WI38 (cell line): ENCODE measurements around the gene HDAC4.

Source experiments
- H3K4me3 ChIP-seq: 2 replicates; pipeline ENCODE4 v1.5.1; 2011; ENCODE audit warnings: low read depth, mild to moderate bottlenecking, control low read depth, low read length
- TF ChIP-seq, protein P1 (sequence below): IDR thresholded peaks from 2 replicates; pipeline ENCODE4 v1.5.1; 2012; ENCODE audit warnings: low read depth, mild to moderate bottlenecking, control low read depth, low read length

HDAC4 gene

DNA sequence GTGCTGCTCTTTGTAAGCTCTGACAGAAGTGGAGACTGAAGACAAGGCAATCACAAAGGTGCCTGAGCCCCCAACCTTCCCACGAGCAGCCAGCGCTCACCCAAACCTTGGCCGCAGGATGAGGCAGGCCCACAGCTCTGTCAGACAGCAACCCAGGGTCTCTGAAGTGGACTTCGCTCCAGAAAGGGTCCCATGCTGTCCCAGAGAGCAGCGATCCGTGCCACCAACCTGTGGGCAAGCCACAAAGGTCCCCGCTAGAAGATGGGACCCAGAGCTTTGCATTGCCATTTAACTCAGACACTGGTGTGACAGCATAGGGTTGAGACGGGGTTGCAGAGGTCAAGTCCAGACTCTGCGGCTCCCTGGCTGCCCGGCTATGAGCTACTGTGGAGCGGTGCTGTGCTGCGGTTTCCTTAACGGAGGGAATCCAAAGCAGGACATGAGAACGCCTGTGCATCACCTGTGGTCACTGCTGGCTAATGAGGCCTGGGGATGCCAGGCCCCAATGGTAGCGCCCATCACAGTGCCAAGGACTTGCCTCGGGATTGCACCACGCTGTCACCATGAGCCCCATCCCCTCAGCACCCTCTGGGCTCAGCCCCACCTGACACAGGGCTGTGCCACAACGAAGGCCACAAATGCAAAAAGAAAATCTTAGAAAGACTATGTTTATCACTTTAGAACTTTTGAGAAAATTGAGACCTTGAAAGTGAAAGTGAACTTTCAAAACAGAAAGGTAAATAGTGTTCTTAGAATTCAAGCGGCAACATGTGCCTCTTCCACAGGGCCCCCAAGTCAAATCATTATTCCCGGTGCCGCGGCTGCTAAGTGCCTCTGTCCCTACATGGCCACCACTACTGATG is 103.4 kb downstream of the HDAC4 start:
- H3K4me3 ChIP-seq: no peak overlapping the region
- TF ChIP-seq, protein P1, sequence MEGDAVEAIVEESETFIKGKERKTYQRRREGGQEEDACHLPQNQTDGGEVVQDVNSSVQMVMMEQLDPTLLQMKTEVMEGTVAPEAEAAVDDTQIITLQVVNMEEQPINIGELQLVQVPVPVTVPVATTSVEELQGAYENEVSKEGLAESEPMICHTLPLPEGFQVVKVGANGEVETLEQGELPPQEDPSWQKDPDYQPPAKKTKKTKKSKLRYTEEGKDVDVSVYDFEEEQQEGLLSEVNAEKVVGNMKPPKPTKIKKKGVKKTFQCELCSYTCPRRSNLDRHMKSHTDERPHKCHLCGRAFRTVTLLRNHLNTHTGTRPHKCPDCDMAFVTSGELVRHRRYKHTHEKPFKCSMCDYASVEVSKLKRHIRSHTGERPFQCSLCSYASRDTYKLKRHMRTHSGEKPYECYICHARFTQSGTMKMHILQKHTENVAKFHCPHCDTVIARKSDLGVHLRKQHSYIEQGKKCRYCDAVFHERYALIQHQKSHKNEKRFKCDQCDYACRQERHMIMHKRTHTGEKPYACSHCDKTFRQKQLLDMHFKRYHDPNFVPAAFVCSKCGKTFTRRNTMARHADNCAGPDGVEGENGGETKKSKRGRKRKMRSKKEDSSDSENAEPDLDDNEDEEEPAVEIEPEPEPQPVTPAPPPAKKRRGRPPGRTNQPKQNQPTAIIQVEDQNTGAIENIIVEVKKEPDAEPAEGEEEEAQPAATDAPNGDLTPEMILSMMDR: no peak

DNA sequence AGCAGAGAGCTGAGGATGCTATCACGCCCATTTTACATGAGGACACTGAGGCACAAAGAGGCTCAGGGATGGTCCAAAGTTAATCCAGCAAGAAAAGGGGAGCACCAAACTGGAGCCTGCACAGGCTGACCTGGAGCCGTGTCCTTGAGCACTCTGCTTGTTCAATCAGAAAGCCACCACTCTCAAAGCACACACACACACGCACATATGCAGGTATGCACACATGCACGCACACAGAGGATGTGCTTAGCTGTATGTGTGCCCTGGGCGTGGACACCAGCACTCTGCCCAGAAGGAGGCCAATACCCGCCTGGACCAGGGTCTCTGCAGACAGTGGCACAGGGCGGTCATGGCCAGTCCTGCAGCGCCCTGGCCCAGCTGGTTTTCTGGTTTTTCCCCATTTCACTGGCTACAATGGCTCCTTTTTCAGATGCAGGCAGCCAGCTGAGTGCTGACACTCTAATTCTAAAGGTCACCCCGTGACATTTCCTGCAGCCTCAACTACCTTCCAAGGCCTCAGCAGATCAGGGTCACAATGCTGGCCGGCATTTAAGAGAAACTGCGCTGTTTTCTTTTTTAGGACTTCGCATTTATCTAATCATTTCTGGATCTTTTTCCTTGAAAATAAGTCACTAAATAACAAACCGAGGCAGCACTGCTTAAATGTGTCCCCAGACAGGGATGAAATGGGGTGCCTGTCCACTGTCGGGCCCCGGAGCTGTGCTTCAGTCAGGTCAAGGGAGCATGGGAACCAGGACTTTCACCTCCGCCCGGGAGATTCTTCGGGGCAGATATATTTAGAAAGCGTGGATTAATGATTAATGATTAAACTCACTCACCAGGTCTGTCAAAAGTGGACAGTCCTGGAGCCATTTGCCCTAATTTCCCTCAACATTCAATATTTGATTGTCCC is 104.5 kb downstream of the HDAC4 start:
- TF ChIP-seq, protein P1: no peak
- no peak overlapping the region for H3K4me3 ChIP-seq

DNA sequence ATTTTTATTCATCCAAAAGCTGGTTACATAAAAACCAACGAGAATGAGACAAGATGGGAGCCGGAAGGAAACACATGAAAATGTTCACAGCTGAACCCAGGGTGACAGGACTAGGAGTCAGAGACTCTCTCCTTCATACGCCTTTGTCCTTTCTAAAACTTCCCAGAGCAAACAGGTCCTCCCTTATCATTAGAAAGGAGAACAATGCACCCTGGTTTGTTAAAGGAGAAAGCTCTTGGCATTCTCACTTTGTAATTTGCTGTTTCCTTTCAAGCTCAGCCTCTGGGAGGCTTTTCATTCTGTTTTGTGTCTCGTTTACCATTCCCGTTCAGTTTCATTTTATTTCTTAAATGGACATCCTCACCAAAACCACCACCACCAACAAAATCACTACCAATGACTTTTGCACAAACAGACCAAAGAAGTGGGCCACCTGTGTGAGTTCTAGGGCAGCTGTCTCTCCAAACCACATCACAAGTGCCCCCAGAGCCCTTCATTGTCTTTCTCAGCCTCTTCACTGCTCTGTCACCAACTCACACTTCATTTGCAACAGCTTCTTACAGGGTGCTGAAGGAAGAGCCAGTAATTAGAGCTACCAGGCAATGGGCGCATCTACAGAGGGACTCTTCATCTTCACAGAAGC is 105.3 kb downstream of the HDAC4 start:
- no peak overlapping the region for H3K4me3 ChIP-seq
- TF ChIP-seq, protein P1: no peak

DNA sequence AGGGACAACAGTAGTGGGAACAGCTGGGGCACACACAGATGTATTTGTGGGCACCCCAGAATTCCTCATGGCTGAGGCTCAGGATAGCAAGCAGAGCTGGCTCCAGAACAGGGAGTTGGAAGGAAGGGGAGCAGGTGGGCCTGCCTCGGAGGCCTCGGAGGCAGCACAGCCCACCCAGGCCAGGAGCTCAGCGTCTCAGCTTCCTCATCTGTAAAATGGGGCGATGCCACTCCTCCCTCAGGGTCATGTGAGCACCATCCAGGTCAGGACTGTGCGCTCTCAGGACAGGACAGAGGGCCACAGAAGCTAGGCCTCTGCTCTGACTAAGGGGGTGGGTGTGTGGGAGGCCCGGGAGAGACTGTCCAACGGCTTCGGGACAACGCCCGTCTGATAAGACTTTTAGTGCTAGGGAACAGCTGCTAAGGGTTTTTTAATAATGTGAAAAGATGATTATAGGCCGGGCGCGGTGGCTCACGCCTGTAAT is 106.2 kb downstream of the HDAC4 start:
- TF ChIP-seq, protein P1: no peak
- no peak overlapping the region for H3K4me3 ChIP-seq

DNA sequence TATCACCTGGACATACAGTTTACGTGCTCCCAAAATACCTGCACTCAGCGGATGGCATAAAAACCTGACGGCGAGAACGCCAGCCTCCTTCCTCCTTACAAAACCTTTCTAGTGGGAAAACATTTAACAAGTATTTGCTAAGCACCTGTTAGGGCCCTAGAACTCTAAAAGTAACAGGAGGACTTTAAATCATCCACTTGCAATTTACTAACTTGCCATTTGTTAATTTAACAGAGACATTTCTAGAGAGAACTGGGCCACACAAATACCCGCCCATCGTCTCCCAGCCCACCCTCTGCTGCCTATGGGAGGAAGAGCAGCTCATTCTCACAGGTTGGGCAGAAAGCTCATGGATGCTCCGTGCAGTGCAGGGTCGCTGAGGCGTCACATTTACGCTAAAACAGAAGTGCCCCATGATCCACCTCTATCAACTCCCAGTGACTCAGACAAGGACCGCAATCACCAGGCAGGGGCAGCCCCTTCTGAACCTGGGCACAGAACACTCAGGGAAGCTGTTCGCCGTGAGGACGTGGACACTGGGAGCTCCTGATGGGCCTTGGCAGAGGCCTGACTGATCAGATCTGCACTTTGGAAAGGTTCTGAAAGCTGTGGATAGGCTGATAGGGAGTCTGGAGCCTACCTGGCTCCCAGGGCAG is 106.9 kb downstream of the HDAC4 start:
- TF ChIP-seq, protein P1: no peak

DNA sequence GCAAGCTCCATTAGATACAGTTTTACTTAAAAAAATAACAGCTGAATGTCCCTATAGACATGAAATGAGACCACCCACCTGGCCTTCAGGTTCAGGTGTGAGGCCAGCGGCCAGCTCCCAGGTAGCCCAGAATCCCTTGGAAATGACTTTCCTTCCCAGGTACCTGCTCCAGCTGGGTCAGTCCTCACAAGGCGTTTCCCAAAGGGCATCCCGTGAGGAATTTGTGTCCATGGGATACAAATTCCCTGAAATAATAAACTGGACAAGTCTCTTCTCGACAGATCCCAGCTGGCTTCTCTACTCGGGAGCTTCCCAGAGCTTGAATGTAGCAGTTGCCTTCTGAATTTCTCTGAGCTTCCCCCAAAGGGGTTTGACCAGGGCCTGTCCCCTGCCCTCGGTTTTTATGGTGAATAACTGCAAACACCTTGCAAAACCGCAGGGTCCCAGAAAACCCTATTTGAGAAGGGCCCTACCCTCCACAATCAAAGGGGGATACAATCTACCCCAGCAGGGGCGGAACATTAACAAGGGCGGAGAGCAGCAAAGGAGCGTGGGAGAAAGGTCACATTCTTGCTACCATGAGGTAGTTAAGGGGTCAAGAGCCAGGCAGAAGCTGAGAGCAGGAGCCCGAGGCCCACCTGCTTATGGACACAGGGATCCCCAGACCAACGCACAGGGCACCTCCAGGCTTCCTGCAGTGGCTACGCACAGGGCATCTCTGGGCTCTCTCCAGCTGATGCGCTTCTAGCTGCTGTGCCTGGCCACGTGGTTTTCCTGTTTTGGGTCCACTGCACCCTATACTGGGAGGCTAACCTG is 107.7 kb downstream of the HDAC4 start:
- TF ChIP-seq, protein P1: no peak

More for the DNA sequence above, 106.9 kb downstream of the HDAC4 start:
- no peak overlapping the region for H3K4me3 ChIP-seq

More for the DNA sequence above, 107.7 kb downstream of the HDAC4 start:
- no peak overlapping the region for H3K4me3 ChIP-seq
